NOMO-1 (cell line): ENCODE results near the gene ZNF611.
A peak's percentile ranks its signal among the peaks of the same experiment; 100 is the strongest.
"Not testable (repeated sequence)": the region's sequence is repeated elsewhere in the genome, so short reads cannot be mapped to it uniquely, and the experiment has no call there.

ENCODE experiments used
- DNase-seq, 2 experiments: peaks; one replicate each; lab custom pipeline; 2025; ENCODE audit not compliant: unreplicated experiment in 2 of 2; lab: John Stamatoyannopoulos, UW

ZNF611 gene

DNA sequence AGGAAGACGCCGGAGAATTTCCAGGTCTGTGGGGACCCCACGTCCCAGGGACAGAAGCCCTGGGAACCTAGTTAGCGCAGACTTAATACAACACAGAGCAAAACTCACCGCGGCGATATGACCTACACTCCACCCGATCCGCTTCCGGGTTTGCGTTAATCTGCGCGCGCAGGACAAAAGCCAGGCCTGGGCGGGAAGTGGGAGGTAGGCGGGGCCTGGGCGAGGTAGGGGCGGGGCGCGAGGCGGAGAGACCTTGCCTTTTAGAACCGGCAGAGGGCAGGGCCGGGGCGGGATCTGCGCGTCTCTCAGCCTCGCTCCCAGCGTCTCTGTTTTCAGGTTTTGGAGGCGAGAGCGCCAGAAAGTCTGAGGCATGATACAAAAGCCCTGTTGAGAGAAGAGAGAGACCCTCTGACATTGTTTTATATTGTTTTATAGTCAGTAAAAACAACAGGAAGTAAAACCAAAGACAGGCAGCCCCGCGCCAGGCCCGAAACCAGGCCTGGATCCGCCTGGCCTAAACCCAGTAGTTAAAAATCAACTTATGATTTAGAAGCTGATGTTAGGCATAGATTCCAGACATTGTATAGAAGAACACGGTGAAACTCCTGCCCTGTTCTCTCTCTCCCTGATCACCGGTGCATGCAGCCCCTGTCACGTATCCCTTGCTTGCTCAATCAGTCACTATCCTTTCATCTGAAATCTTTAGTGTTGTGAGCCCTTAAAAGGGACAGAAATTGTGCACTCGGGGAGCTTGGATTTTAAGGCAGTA, at the start of gene ZNF611:
ZNF611 (minus strand) TSS at position 152 of the 769 bp plus-strand sequence. CDS start 19,150 bp downstream, outside the sequence.
- peak; percentile 87 to 88 for DNase-seq

DNA sequence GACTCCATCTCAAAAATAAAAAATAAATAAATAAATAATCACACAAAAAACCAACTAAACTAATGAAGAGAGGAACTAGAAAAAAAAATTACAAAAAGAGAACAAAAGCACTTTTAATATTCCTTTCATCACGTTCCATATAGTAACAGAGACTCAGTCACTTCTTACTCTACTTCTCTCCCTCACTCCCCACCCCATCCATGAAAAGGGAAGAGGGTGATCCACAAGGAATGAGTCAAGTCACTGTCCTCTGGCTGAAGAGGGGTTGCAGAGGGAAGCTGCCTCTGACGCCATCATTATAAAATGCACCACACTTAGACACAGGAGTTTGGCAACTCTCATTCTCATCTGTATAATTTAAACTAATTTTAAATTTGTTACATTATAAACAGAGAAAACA, 48.0 kb upstream of the ZNF611 start:
- not testable (repeated sequence) for DNase-seq

GRCh38 chr19:52778811-52779210, 44.0 kb upstream of the ZNF611 start:
- DNase-seq: no peak

DNA sequence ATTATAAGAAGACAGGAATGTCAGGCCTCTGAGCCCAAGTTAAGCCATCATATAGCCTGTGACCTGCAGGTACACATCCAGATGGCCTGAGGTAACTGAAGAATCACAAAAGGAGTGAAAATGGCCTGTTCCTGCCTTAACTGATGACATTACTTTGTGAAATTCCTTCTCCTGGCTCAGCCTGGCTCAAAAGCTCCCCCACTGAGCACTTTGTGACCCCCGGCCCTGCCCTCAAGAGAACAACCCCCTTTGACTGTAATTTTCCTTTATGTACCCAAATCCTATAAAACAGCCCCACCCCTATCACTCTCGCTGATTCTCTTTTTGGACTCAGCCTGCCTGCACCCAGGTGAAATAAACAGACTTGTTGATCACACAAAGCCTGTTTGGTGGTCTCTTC, 21.6 kb upstream of the ZNF611 start:
- DNase-seq: not testable (repeated sequence)

DNA sequence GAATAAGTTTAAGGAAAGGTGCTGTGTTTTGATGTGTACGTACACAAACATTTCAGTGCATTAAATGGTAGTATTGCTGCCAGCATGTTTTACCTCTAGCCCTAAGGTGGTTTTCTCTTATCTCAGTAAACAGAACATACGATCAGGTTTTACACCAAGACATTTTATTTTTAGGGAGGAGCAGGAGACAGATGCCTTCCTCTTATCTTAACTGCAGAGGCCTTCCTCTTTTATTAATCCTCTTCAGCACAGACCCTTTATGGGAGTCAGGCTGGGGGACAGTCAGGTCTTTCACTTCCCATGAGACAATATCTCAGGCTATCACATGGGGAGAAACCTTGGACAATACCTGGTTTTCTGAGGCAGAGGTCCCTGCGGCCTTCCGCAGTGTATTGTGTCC, 14.9 kb upstream of the ZNF611 start:
- DNase-seq: no peak

DNA sequence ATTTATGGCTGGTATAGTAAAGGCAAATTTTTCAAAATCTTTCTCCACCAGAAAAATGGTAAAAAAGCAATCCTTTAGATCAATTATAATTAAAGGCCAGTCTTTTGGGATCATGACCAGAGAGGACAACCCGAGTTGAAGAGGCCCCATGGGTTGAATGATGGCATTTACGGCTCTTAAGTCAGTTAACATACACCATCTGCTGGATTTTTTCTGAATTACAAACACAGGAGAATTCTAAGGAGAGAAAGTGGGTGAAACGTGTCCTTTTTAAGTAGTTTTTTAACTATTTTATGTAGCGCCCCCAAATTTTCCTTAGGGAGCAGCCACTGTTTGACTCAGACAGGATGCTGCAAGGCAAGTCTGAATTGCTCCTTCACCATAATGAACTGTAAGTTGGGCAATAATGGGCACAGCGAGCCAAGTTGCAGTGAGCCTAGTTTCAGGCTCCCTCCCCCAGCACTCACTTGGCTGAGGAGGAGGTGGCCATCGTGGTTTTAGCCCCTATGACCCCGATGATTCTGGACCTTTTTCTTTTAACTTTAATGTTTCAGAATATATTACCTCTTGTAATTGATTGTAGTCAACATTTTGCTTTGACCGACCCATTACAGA, 13.6 kb upstream of the ZNF611 start:
- no peak for DNase-seq

GRCh38 chr19:52745919-52746318, 11.1 kb upstream of the ZNF611 start:
- not testable (repeated sequence) for DNase-seq

GRCh38 chr19:52743091-52743490, 8.2 kb upstream of the ZNF611 start:
- DNase-seq: no peak

DNA sequence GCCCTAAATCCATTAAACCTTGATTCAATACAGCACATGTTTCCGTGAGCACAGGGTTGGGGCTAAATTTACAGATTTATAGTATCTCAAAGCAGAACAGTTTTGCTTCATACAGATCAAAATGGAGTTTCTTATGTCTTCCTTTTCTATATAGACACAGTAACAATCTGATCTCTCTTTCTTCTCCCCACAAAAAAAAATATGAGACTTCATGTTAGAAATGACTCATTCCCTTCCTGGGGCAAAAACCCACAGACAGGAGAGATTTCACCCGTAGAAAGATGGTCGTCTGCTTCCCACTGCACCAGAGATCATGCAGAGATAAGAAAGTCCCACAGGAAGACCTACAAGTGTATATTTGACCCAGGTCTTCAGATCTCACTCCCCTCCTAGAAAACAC, 7.7 kb upstream of the ZNF611 start:
- no peak for DNase-seq

- no peak for DNase-seq
Measured at GRCh38 chr19:52741951-52742485, 7.2 kb upstream of the ZNF611 start.

GRCh38 chr19:52741371-52741770, 6.5 kb upstream of the ZNF611 start:
- DNase-seq: not testable (repeated sequence)

- DNase-seq: no peak
Measured at GRCh38 chr19:52739576-52739975, 4.7 kb upstream of the ZNF611 start.

- DNase-seq: no peak
Measured at GRCh38 chr19:52735734-52736133, 890 bp upstream of the ZNF611 start.

GRCh38 chr19:52734331-52734892, 432 bp downstream of the ZNF611 start:
- DNase-seq: peak in 1 of 2 experiments; percentile 66

DNA sequence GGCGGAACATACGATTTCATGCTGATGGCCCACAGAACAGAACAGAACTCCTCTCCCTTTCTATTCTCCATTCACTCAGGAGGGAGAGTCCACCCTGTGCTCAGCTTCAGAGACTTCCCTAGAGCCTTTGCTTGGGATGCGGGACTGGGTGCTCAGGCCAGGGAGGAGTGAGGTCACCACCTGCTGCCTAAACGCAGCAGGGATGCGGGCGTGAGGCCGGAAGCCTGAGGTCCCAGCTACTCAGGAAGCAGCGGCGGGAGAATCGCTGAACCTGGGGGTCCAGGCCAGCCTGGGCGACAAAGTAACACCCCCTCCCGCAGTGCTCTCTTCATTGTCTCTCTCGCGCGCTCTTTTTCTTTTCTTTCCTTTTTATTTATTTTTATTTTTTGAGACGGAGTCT, 8.8 kb downstream of the ZNF611 start:
- DNase-seq: not testable (repeated sequence)

- no peak for DNase-seq
Measured at GRCh38 chr19:52725528-52725961, 9.3 kb downstream of the ZNF611 start.

GRCh38 chr19:52724701-52725514, 9.9 kb downstream of the ZNF611 start:
- no peak for DNase-seq

DNA sequence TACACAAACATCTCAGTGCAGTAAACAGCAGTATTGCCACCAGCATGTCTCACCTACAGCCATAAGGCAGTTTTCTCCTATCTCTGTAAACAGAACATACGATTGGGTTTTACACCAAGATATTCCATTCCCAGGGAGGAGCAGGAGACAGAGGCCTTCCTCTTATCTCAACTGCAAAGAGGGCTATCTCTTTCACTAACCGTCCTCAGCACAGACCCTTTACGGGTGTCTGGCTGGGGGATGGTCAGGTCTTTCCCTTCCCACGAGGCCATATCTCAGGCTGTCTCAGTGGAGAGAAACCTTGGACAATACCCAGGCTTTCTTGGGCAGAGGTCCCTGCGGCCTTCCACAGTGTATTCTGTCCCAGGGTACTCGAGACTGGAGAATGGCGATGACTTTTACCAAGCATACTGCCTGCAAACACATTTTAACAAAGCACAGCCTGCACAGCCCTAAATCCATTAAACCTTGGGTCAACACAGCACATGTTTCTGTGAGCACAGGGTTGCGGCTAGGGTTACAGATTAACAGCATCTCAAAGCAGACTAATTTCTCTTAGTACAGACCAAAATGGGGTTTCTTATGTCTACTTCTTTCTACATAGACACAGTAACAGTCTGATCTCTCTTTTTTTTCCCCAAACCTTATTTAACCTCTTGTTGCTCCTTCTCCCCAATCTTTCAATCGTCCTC, 10.8 kb downstream of the ZNF611 start:
- DNase-seq: not testable (repeated sequence)

DNA sequence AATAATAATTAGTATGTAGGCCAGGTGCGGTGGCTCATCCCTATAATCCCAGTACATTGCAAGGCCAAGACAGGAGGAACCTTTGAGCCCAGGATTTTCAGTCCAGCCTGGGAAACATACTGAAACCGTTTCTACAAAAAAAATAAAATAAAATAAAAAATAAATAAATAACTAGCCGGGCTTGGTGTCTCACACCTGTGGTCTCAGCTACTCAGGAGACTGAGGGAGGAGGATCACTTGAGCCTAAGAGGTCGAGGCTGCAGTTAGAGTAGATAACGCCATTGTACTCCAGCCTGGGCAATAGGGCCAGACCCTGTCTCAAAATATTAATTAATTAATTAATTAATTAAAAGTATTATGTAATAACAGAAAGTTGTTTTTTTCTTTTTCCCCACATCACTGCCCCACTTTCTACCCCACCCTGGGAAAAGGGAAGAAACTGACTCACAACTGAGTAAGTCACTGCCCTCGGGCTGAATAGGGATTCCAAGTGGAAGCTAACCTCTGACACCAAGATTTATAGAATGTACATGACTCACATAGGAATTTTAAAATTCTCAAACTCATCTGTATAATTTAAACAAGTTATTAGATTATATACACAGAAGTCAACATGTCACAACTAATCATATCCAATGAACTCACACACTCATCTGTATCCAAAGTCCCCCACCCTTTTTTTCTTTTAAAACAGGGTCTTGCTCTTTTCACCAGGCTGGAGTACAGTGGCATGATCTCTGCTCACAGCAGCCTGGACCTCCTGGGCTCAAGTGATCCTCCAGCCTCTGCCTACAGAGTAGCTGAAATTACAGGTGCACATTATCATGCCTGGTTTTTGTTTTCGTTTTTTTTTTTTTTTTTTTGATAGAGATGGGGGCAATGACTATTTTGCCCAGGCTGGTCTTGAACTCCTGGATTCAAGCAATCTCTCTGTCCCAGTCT, 12.5 kb downstream of the ZNF611 start:
- DNase-seq: no peak
